Activated T-cell treated with anti-CD3 and anti-CD28 coated beads, Interleukin-2, amount 50 U/mL, for 24 hours (primary cell): ENCODE data around the gene SRBD1.

ENCODE experiments used
- DNase-seq: peaks from one replicate; pipeline ENCODE4 v3.0.0-alpha.2; 2020
- H3K27ac Mint-ChIP-seq: 2 replicates; pipeline ENCODE4 v1.8.0; 2020; ENCODE audit warnings: mild to moderate bottlenecking, mixed read lengths
- H3K27me3 Mint-ChIP-seq: 2 replicates; pipeline ENCODE4 v1.8.0; 2020; ENCODE audit warnings: mixed read lengths
- H3K36me3 Mint-ChIP-seq: 2 replicates; pipeline ENCODE4 v1.8.0; 2020; ENCODE audit warnings: low read depth, mixed read lengths
- H3K4me1 Mint-ChIP-seq: 2 replicates; pipeline ENCODE4 v1.8.0; 2020; ENCODE audit warnings: low read depth, mixed read lengths
- H3K4me3 Mint-ChIP-seq: 2 replicates; pipeline ENCODE4 v1.8.0; 2020; ENCODE audit warnings: mild to moderate bottlenecking, moderate library complexity, mixed read lengths
- H3K9me3 Mint-ChIP-seq: 2 replicates; pipeline ENCODE4 v1.8.0; 2020; ENCODE audit warnings: mixed read lengths

The SRBD1 gene

DNA sequence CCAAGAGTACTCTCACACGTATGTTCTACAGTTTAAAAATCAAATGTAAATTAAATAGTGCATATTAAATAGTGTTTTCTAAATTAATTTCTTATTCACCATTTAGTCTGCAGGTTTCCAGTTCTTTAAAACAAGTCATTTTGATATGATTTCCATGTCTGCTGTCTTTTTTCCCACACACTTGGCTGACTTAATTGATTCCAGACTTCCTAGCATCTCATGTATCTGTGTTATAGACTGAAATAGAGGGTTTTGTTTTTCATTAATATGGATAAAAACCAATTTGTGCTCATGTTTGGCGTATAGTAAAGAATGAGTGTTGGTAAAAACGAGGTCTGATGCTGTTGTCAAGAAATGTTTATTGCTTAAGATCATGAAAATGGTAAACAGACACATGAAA, 104.3 kb downstream of the SRBD1 start:
- H3K27ac Mint-ChIP-seq, result no peak overlapping the region
- DNase-seq, result no peak
- H3K27me3 Mint-ChIP-seq, result no peaks in the 10 kb centered on the region
- H3K36me3 Mint-ChIP-seq, result peaks cover 35% of the 10 kb centered on the region
- H3K4me1 Mint-ChIP-seq, result no peaks in the 10 kb centered on the region
- no peak overlapping the region for H3K4me3 Mint-ChIP-seq
- peaks cover 2% of the 10 kb centered on the region for H3K9me3 Mint-ChIP-seq

- peaks cover 2% of the 10 kb centered on the region for H3K9me3 Mint-ChIP-seq
- DNase-seq, result no peak
- no peaks in the 10 kb centered on the region for H3K27me3 Mint-ChIP-seq
- H3K36me3 Mint-ChIP-seq, result peaks cover 35% of the 10 kb centered on the region
- no peak overlapping the region for H3K27ac Mint-ChIP-seq
- H3K4me1 Mint-ChIP-seq, result peaks cover under 1% of the 10 kb centered on the region
- no peak overlapping the region for H3K4me3 Mint-ChIP-seq
Observed at GRCh38 chr2:45505138-45505537, 105.9 kb downstream of the SRBD1 start.

- H3K9me3 Mint-ChIP-seq, result peaks cover 2% of the 10 kb centered on the region
- DNase-seq, result no peak
- H3K4me3 Mint-ChIP-seq, result no peak overlapping the region
- peak overlapping the region; percentile 44 for H3K27ac Mint-ChIP-seq
- peaks cover 45% of the 10 kb centered on the region for H3K4me1 Mint-ChIP-seq
- H3K27me3 Mint-ChIP-seq, result no peaks in the 10 kb centered on the region
- peaks cover 35% of the 10 kb centered on the region for H3K36me3 Mint-ChIP-seq
Observed at GRCh38 chr2:45498661-45499550, 112.2 kb downstream of the SRBD1 start.

GRCh38 chr2:45497355-45497754, 113.7 kb downstream of the SRBD1 start:
- peak overlapping the region; percentile 93 for H3K27ac Mint-ChIP-seq
- H3K36me3 Mint-ChIP-seq, result peaks cover 31% of the 10 kb centered on the region

DNA sequence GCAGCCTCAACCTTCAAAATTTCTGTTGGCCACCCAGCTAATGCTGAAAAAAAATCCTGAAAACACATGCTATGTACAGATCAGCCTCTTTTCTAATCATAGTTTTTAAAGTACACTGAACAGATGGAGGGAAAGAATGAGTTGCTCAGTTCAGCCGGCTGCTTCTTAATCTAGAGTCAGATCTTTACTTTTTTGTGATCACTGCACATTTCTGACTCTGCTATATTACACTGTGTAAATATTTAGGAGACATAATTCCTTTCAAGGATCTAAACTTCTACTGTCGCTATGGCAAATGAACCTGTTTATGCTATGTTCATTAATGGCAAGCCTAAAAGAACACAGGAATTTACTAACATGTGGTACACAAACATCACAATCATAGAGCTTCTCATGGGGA, 114.2 kb downstream of the SRBD1 start:
- H3K9me3 Mint-ChIP-seq, result no peaks in the 10 kb centered on the region
- H3K27me3 Mint-ChIP-seq, result no peaks in the 10 kb centered on the region
- H3K36me3 Mint-ChIP-seq, result peaks cover 27% of the 10 kb centered on the region
- peaks cover 45% of the 10 kb centered on the region for H3K4me1 Mint-ChIP-seq
- H3K27ac Mint-ChIP-seq, result peak overlapping the region; percentile 93
- DNase-seq, result no peak
- H3K4me3 Mint-ChIP-seq, result peak overlapping the region; percentile 14

More at GRCh38 chr2:45497355-45497754, 113.7 kb downstream of the SRBD1 start:
- H3K27me3 Mint-ChIP-seq, result no peaks in the 10 kb centered on the region
- H3K4me1 Mint-ChIP-seq, result peaks cover 45% of the 10 kb centered on the region
- H3K9me3 Mint-ChIP-seq, result peaks cover under 1% of the 10 kb centered on the region
- DNase-seq, result no peak
- peak overlapping the region; percentile 14 for H3K4me3 Mint-ChIP-seq

DNA sequence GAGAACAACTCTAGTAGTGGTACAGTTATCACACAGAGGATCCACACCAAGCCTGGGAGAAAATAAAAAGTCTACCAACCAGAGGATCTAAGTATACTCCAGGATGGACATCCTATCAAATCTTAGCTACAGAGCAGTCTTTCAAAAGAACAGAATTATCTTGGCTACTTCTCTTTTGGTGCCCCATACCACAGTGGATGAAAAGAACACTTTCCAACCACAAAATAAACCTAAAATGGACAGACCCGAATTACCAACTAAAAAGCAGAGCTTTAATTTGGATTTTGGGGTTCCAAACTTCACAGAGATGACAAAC, 116.1 kb downstream of the SRBD1 start:
- Mint-ChIP-seq H3K4me3 (no peak overlapping the region), H3K27me3 (no peaks in the 10 kb centered on the region), H3K27ac (peak overlapping the region; percentile 41), H3K9me3 (no peaks in the 10 kb centered on the region), H3K36me3 (peaks cover 13% of the 10 kb centered on the region), H3K4me1 (peaks cover 42% of the 10 kb centered on the region)
- DNase-seq, result no peak

GRCh38 chr2:45494275-45494977, 116.6 kb downstream of the SRBD1 start:
- DNase-seq, result no peak
- Mint-ChIP-seq H3K9me3 (no peaks in the 10 kb centered on the region), H3K36me3 (peaks cover 10% of the 10 kb centered on the region), H3K4me1 (peaks cover 37% of the 10 kb centered on the region), H3K4me3 (no peak overlapping the region), H3K27ac (peak overlapping the region; percentile 41), H3K27me3 (no peaks in the 10 kb centered on the region)

GRCh38 chr2:45484965-45485364, 126.1 kb downstream of the SRBD1 start:
- DNase-seq, result no peak
- peaks cover 47% of the 10 kb centered on the region for H3K36me3 Mint-ChIP-seq
- H3K27ac Mint-ChIP-seq, result no peak overlapping the region
- H3K4me3 Mint-ChIP-seq, result no peak overlapping the region
- H3K4me1 Mint-ChIP-seq, result no peaks in the 10 kb centered on the region
- H3K9me3 Mint-ChIP-seq, result no peaks in the 10 kb centered on the region
- no peaks in the 10 kb centered on the region for H3K27me3 Mint-ChIP-seq

GRCh38 chr2:45483997-45484396, 127.1 kb downstream of the SRBD1 start:
- H3K27ac Mint-ChIP-seq, result no peak overlapping the region
- no peak overlapping the region for H3K4me3 Mint-ChIP-seq
- H3K4me1 Mint-ChIP-seq, result no peaks in the 10 kb centered on the region
- H3K36me3 Mint-ChIP-seq, result peaks cover 53% of the 10 kb centered on the region
- H3K9me3 Mint-ChIP-seq, result no peaks in the 10 kb centered on the region
- H3K27me3 Mint-ChIP-seq, result no peaks in the 10 kb centered on the region
- DNase-seq, result no peak

GRCh38 chr2:45477546-45477945, 133.5 kb downstream of the SRBD1 start:
- H3K27me3 Mint-ChIP-seq, result no peaks in the 10 kb centered on the region
- DNase-seq, result no peak
- H3K9me3 Mint-ChIP-seq, result no peaks in the 10 kb centered on the region
- peaks cover 66% of the 10 kb centered on the region for H3K36me3 Mint-ChIP-seq
- H3K27ac Mint-ChIP-seq, result no peak overlapping the region
- H3K4me1 Mint-ChIP-seq, result no peaks in the 10 kb centered on the region
- no peak overlapping the region for H3K4me3 Mint-ChIP-seq

DNA sequence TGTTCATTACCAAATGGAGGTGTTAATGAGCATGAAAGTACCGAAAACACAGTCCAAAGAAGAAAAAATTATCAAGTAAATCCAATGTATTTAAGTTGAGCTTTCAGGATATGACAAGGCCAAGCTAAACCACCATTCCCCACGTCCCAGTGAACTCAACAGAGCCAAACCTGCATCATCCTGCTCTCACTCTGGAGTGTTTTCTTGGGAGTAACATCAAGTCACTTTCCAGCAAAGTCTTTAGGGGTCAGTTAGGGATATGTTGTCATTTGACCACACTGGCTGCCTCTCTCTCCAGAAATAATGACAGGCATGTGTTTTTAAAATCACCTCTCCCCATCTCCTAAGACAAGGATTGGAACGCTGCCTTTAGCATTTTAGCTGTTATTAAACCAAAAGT, 140.5 kb downstream of the SRBD1 start:
- no peak for DNase-seq
- Mint-ChIP-seq H3K27ac (no peak overlapping the region), H3K27me3 (no peaks in the 10 kb centered on the region), H3K4me3 (no peak overlapping the region), H3K36me3 (peaks cover 16% of the 10 kb centered on the region), H3K9me3 (no peaks in the 10 kb centered on the region), H3K4me1 (peaks cover 4% of the 10 kb centered on the region)

GRCh38 chr2:45469314-45470099, 141.6 kb downstream of the SRBD1 start:
- Mint-ChIP-seq H3K9me3 (no peaks in the 10 kb centered on the region), H3K36me3 (peaks cover 10% of the 10 kb centered on the region), H3K4me1 (peaks cover 4% of the 10 kb centered on the region)

DNA sequence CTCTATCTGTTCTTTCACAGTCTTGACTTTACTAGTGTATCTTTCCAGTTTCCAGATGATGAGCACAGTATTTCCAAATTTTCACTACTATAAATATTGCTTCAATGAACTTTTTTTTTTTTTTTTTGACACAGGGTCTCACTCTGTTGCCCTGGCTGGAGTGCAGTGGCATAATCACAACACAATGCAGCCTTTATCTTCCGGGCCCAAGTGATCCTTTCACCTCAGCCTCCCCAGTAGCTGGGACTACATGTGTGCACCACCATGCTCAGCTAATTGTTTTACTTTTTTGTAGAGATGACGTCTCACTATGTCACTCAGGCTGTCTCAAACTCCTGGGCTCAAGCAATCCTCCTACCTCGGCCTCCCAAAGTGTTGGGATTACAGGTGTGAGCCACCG, 142.8 kb downstream of the SRBD1 start:
- H3K4me1 Mint-ChIP-seq, result peaks cover 4% of the 10 kb centered on the region
- no peaks in the 10 kb centered on the region for H3K27me3 Mint-ChIP-seq
- H3K36me3 Mint-ChIP-seq, result no peaks in the 10 kb centered on the region
- H3K27ac Mint-ChIP-seq, result no peak overlapping the region
- H3K4me3 Mint-ChIP-seq, result no peak overlapping the region
- no peak for DNase-seq
- H3K9me3 Mint-ChIP-seq, result no peaks in the 10 kb centered on the region

More at GRCh38 chr2:45469314-45470099, 141.6 kb downstream of the SRBD1 start:
- no peak overlapping the region for H3K27ac Mint-ChIP-seq
- no peak for DNase-seq
- H3K4me3 Mint-ChIP-seq, result no peak overlapping the region
- H3K27me3 Mint-ChIP-seq, result no peaks in the 10 kb centered on the region

GRCh38 chr2:45466053-45466452, 145.0 kb downstream of the SRBD1 start:
- no peak for DNase-seq
- H3K9me3 Mint-ChIP-seq, result no peaks in the 10 kb centered on the region
- H3K36me3 Mint-ChIP-seq, result peaks cover 12% of the 10 kb centered on the region
- H3K27me3 Mint-ChIP-seq, result no peaks in the 10 kb centered on the region
- no peak overlapping the region for H3K27ac Mint-ChIP-seq
- H3K4me1 Mint-ChIP-seq, result peaks cover 4% of the 10 kb centered on the region
- H3K4me3 Mint-ChIP-seq, result no peak overlapping the region
